Uterus (tissue), 2 donors: ENCODE data around the gene FGF14.

Experiments used
- POLR2A ChIP-seq, 2 donors: fragments of 450-650 bp; IDR thresholded peaks; one replicate each; pipeline ENCODE4 v1.6.1; 2016; ENCODE audit warnings: antibody characterized with exemption in 2 of 2, mild to moderate bottlenecking in 1 of 2, moderate library complexity in 1 of 2
- TF ChIP-seq, protein P1 (sequence below), 4 experiments: fragments of 200-600 bp in 2 of 4; fragments of 450-650 bp in 2 of 4; sonication (generic) in 2 of 4; IDR thresholded peaks; one replicate each; pipeline ENCODE4 v1.5.1; 2016 to 2019; ENCODE audit warnings: antibody characterized with exemption in 4 of 4, mild to moderate bottlenecking in 2 of 4, moderate library complexity in 1 of 4

DNA sequence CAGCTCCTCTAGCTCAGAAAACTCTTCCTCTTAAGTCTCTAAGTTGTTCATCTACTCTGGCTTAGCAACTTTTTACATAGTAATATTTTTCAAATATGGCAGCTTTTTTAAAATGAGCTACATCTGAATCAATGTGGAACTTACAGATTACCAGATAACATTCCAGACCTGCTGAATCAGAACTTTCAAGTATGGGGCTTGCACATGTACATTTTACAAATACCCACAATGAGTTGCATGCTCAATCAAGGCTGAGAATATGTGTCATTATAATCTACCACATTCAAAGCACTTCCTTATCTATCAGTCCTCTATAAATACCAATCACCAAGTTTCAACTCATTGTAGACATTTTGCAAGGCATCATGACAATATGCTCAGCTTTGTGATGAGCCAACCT, 383.1 kb downstream of the FGF14 start:
- TF ChIP-seq, protein P1, sequence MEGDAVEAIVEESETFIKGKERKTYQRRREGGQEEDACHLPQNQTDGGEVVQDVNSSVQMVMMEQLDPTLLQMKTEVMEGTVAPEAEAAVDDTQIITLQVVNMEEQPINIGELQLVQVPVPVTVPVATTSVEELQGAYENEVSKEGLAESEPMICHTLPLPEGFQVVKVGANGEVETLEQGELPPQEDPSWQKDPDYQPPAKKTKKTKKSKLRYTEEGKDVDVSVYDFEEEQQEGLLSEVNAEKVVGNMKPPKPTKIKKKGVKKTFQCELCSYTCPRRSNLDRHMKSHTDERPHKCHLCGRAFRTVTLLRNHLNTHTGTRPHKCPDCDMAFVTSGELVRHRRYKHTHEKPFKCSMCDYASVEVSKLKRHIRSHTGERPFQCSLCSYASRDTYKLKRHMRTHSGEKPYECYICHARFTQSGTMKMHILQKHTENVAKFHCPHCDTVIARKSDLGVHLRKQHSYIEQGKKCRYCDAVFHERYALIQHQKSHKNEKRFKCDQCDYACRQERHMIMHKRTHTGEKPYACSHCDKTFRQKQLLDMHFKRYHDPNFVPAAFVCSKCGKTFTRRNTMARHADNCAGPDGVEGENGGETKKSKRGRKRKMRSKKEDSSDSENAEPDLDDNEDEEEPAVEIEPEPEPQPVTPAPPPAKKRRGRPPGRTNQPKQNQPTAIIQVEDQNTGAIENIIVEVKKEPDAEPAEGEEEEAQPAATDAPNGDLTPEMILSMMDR (IDR thresholded peaks at IDR 0.05), result no peak
- TF ChIP-seq POLR2A (IDR thresholded peaks at IDR 0.05), result no peak
